Pulmonary artery endothelial cell (primary cell): Measurements from ENCODE around the gene MAML2. TPM values are rescaled to one million over a fixed set of nuclear protein-coding genes. Genes with fewer than 3 reads are reported as not detected.
"Not testable (repeated sequence)": the region's sequence is repeated elsewhere in the genome, so short reads cannot be mapped to it uniquely, and the experiment has no call there.

Experiments
- DNase-seq: peaks from one replicate; pipeline ENCODE4 v3.0.0-alpha.2; 2011; ENCODE audit warnings: low read depth, low spot score
- total RNA-seq: library from RNA; depleted of rRNA; stranded (reverse); fragments of >200 nt; gene quantifications from 2 replicates; pipeline ENCODE4 v1.2.3, GENCODE V29; 2014

Gene MAML2
- total RNA-seq, 1 donor from 2014 or later: 3.5 TPM

- not testable (repeated sequence) for DNase-seq
These were observed 71.6 kb downstream of the MAML2 start for GRCh38 chr11:96271352-96271751.

DNA sequence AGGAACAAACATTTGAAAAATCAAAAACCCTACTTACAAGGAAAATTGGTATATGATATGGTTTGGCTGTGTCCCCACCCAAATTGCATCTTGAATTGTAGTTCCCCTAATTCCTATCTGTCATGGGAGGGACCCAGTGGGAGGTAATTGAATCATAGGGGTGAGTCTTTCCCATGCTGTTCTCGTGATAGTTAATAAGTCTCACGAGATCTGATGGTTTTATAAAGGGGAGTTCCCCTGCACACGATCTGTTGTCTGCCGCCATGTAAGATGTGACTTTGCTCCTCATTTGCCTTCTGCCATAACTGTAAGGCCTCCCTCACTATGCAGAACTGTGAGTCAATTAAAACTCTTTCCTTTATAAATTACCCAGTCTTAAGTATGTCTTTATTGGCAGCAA is 74.5 kb downstream of the MAML2 start:
- DNase-seq: not testable (repeated sequence)

GRCh38 chr11:96267496-96268032 is 75.4 kb downstream of the MAML2 start:
- no peak for DNase-seq

GRCh38 chr11:96267001-96267495 is 75.9 kb downstream of the MAML2 start:
- no peak for DNase-seq

- DNase-seq: no peak
These were observed 77.0 kb downstream of the MAML2 start for GRCh38 chr11:96265972-96266371.

DNA sequence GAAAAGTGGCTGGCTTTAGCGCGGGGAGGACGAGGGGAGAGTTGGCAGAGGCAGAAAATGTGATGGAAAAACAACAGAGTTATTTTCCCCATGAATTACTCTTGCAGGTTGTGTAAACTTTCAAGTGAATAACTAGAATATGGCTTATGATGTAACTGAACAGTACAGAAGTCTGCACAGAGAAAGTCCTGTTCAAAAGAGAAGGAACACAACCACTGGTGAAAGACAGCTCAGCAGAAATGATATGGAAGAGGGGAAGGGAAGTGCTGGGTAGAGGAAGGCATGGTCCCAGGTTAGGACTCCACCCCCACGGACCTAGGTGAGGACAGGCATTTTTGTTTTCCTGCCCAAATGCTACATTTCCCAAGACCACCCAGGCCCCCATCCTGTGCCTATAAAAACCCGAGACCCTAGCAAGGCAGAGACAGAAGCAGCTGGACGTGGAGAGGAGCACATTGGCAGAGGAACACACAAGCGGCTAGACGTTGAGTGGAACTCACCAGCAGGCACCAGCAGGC is 77.7 kb downstream of the MAML2 start:
- no peak for DNase-seq

DNA sequence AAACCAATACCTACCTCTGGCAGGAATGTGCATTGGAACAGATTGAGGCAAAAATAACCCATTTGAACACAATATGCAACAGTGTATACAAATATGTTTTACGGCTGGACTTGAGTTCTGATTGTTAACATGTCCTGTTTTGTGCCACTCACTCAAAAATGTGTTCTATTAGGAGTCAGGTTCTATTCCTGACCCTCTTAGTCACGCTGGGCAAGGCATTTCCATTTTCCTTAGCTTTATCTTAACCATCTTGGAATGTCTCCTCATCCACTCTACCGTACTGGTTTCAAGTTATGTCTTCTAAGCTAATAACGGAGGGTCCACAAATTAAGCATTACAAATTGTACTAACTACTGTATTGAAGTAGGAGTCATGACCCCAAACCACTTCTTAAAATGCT is 78.6 kb downstream of the MAML2 start:
- DNase-seq: no peak

GRCh38 chr11:96263238-96263763 is 79.7 kb downstream of the MAML2 start:
- no peak for DNase-seq

DNA sequence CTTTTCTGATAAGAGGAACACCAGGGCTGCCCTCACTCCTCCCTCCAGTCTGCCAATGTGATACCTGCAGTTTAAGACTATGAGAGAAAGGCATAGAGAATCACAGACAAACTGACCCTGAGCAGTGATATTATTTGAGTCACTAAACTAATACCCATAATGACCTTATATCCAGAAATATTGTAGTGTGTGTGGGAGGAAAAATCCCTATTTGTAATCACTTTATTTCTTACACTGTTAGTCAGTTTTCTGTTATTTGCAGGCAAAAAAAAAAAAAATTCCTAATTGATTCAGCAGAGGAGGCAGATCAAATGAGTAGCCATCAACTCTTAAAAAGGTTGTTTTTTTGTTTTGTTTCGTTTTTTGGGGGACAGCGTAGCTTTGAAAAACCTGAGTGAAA is 82.5 kb downstream of the MAML2 start:
- DNase-seq: no peak

- DNase-seq: no peak
These were observed 82.9 kb downstream of the MAML2 start for GRCh38 chr11:96260067-96260511.

GRCh38 chr11:96259134-96259830 is 83.7 kb downstream of the MAML2 start:
- no peak for DNase-seq

- no peak for DNase-seq
These were observed 84.7 kb downstream of the MAML2 start for GRCh38 chr11:96257972-96258934.

- DNase-seq: no peak
These were observed 86.0 kb downstream of the MAML2 start for GRCh38 chr11:96257036-96257435.

DNA sequence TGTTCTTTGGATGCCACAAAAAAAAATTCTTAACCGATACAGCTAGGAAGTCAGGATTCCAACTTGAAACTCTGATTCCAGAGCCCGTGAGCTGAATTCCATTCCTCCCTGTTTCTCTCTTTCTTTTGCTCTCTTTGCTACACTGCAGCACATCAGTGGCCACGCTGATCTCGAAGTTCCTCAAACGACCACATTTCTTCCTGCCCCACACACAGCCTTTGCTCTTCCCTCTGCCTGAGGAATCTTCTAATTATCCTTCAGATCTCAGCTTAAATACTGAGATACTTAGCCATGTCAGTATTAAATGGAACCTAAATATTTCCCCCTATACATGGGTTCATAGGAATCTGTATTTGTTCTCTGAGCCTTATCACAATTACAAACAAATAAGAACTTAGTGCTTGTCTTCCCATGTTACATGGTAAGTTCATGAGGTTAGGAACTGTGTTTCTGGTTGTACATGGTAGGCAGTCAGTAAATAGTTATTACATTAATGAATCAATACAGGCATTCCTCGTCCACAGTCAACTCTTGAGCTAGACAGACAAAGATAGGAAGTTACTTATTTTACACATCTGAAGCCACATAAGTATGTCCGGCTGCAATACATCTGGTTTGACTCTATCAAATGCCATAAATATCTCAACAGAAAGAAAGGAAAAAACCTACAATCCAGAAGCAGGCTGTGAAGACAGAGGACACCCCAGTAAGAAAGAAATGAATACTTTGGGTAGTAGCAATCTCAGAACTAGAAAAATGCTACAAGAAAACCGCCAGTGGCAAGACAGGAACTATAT is 86.6 kb downstream of the MAML2 start:
- no peak for DNase-seq

- no peak for DNase-seq
These were observed 88.1 kb downstream of the MAML2 start for GRCh38 chr11:96254854-96255253.

GRCh38 chr11:96254087-96254486 is 88.9 kb downstream of the MAML2 start:
- peak; percentile 87 for DNase-seq

GRCh38 chr11:96246718-96247552 is 96.1 kb downstream of the MAML2 start:
- DNase-seq: no peak

- DNase-seq: peak; percentile 93
These were observed 99.9 kb downstream of the MAML2 start for GRCh38 chr11:96242971-96243647.

GRCh38 chr11:96242191-96242847 is 100.7 kb downstream of the MAML2 start:
- DNase-seq: no peak
